HepG2 (cell line): ENCODE data around the gene RPTOR. TPM values are rescaled to one million over a fixed set of nuclear protein-coding genes. Genes with fewer than 3 reads are reported as not detected.

Experiments
- AHR ChIP-seq: IDR thresholded peaks from 2 replicates; pipeline ENCODE4 v1.6.1; 2018; ENCODE audit warnings: missing genetic modification reagents, missing compliant biosample characterization
- ARNT2 ChIP-seq: sonication (generic); formaldehyde crosslinking; IDR thresholded peaks from 2 replicates; pipeline ENCODE4 v1.8.0; 2022; ENCODE audit warnings: mild to moderate bottlenecking, low read depth, missing genetic modification reagents, moderate library complexity
- ATF2 ChIP-seq: sonication (generic); formaldehyde crosslinking; IDR thresholded peaks from 2 replicates; pipeline ENCODE4 v1.4.0; 2020; ENCODE audit warnings: missing genetic modification reagents
- BCL6 ChIP-seq: IDR thresholded peaks from 2 replicates; pipeline ENCODE4 v1.6.1; 2016; ENCODE audit warnings: missing genetic modification reagents, missing compliant biosample characterization
- CBX5 ChIP-seq: sonication (generic); formaldehyde crosslinking; IDR thresholded peaks from 2 replicates; pipeline ENCODE4 v1.4.0; 2020; ENCODE audit warnings: missing genetic modification reagents, borderline replicate concordance
- CC2D1A ChIP-seq: sonication (generic); formaldehyde crosslinking; IDR thresholded peaks from 2 replicates; pipeline ENCODE4 v1.8.1; 2023; ENCODE audit warnings: mild to moderate bottlenecking, missing genetic modification reagents
- CCDC6 ChIP-seq: sonication (generic); formaldehyde crosslinking; IDR thresholded peaks from 2 replicates; pipeline ENCODE4 v1.8.1; 2022; ENCODE audit warnings: mild to moderate bottlenecking, missing genetic modification reagents, moderate library complexity
- DBP ChIP-seq: sonication (generic); formaldehyde crosslinking; IDR thresholded peaks from 2 replicates; pipeline ENCODE4 v1.4.0; 2020; ENCODE audit warnings: missing genetic modification reagents; ENCODE audit errors: not compliant biosample characterization
- ERF ChIP-seq: IDR thresholded peaks from 2 replicates; pipeline ENCODE4 v1.6.1; 2018; ENCODE audit warnings: missing biosample characterization, missing genetic modification reagents
- FOXM1 ChIP-seq: sonication (generic); formaldehyde crosslinking; IDR thresholded peaks from 2 replicates; pipeline ENCODE4 v1.5.0; 2020; ENCODE audit warnings: missing genetic modification reagents
- HNF4G ChIP-seq, 2 experiments: sonication (generic) in 1 of 2; formaldehyde crosslinking in 1 of 2; IDR thresholded peaks; 2 replicates each; pipeline versions ENCODE4 v1.4.0 to v1.6.1; 2011 to 2020; ENCODE audit warnings: borderline replicate concordance in 2 of 2, low read depth in 2 of 2, mild to moderate bottlenecking in 2 of 2, low read length in 1 of 2, missing genetic modification reagents in 1 of 2, moderate library complexity in 1 of 2
- LRRFIP1 ChIP-seq: sonication (generic); formaldehyde crosslinking; conservative IDR thresholded peaks from 2 replicates; pipeline ENCODE4 v1.4.0; 2020; ENCODE audit warnings: missing genetic modification reagents
- NFYB ChIP-seq: sonication (generic); formaldehyde crosslinking; IDR thresholded peaks from 2 replicates; pipeline ENCODE4 v1.4.0; 2020; ENCODE audit warnings: missing genetic modification reagents
- NKX3-1 ChIP-seq: sonication (generic); formaldehyde crosslinking; IDR thresholded peaks from 2 replicates; pipeline ENCODE4 v1.5.0; 2020; ENCODE audit warnings: missing genetic modification reagents
- RFX5 ChIP-seq: IDR thresholded peaks from 2 replicates; pipeline ENCODE4 v1.6.1; 2011; ENCODE audit warnings: low read depth, low read length, improper control_type of control experiment
- SP4 ChIP-seq: sonication (generic); formaldehyde crosslinking; IDR thresholded peaks from 2 replicates; pipeline ENCODE4 v1.8.1; 2023; ENCODE audit warnings: mild to moderate bottlenecking, missing genetic modification reagents
- THAP11 ChIP-seq: IDR thresholded peaks from 2 replicates; pipeline ENCODE4 v1.6.1; 2016; ENCODE audit warnings: missing biosample characterization, missing genetic modification reagents
- YEATS2 ChIP-seq: sonication (generic); formaldehyde crosslinking; IDR thresholded peaks from 2 replicates; pipeline ENCODE4 v1.4.0; 2020; ENCODE audit warnings: missing genetic modification reagents, borderline replicate concordance
- ZBTB25 ChIP-seq: IDR thresholded peaks from 2 replicates; pipeline ENCODE4 v1.6.1; 2018; ENCODE audit warnings: missing genetic modification reagents
- ZMYM4 ChIP-seq: sonication (generic); formaldehyde crosslinking; IDR thresholded peaks from 2 replicates; pipeline ENCODE4 v1.8.1; 2023; ENCODE audit warnings: mild to moderate bottlenecking, missing genetic modification reagents
- ZNF30 ChIP-seq: sonication (generic); formaldehyde crosslinking; IDR thresholded peaks from 2 replicates; pipeline ENCODE4 v1.5.0; 2020; ENCODE audit warnings: mild to moderate bottlenecking, missing genetic modification reagents
- ZNF331 ChIP-seq: sonication (generic); formaldehyde crosslinking; IDR thresholded peaks from 2 replicates; pipeline ENCODE4 v1.4.0; 2020; ENCODE audit warnings: missing genetic modification reagents
- ZNF451 ChIP-seq: sonication (generic); formaldehyde crosslinking; IDR thresholded peaks from 2 replicates; pipeline ENCODE4 v1.5.0; 2020; ENCODE audit warnings: mild to moderate bottlenecking, missing genetic modification reagents
- ZNF572 ChIP-seq: sonication (generic); formaldehyde crosslinking; IDR thresholded peaks from 2 replicates; pipeline ENCODE4 v1.5.1; 2020; ENCODE audit warnings: mild to moderate bottlenecking, missing genetic modification reagents
- ZNF614 ChIP-seq: IDR thresholded peaks from 2 replicates; pipeline ENCODE4 v1.6.1; 2018; ENCODE audit warnings: missing biosample characterization, missing genetic modification reagents, inconsistent platforms, borderline replicate concordance
- ZNF768 ChIP-seq: sonication (generic); formaldehyde crosslinking; IDR thresholded peaks from 2 replicates; pipeline ENCODE4 v1.4.0; 2020; ENCODE audit warnings: missing genetic modification reagents
- ZNF780A ChIP-seq: sonication (generic); formaldehyde crosslinking; IDR thresholded peaks from 2 replicates; pipeline ENCODE4 v1.8.0; 2022; ENCODE audit warnings: mild to moderate bottlenecking, missing genetic modification reagents, moderate library complexity
- ZNF792 ChIP-seq: IDR thresholded peaks from 2 replicates; pipeline ENCODE4 v1.6.1; 2016
- polyA plus RNA-seq, 8 experiments: library from polyadenylated mRNA; depleted of rRNA in 3 of 8; stranded (reverse) in 7 of 8; unstranded in 1 of 8; fragments of >200 nt; fragmentation: Illumina TruSeq in 4 of 8; extraction: Trizol in 4 of 8; gene quantifications; 2 replicates each; pipeline versions ENCODE4 v1.2.1 to v1.2.3, GENCODE V29; 2011 to 2016; ENCODE audit warnings: low read depth in 4 of 8, missing spikeins in 1 of 8, mixed read lengths in 1 of 8; ENCODE audit not compliant: insufficient read depth in 1 of 8
- total RNA-seq, 5 experiments: library from RNA; depleted of rRNA; stranded (reverse); fragments of >200 nt; fragmentation: Illumina TruSeq; extraction: Trizol; gene quantifications; 2 replicates each; pipeline ENCODE4 v1.2.3, GENCODE V29; 2016; ENCODE audit warnings: low read depth in 1 of 5

The RPTOR gene
- total and polyA plus RNA-seq, 2 of the 13 experiments (the other 11 are each of a cell fraction or from before 2014, with no cell fraction given) = 6.6 to 25.3 TPM

- TF ChIP-seq RFX5 (0 out of 2 replicates have a peak, but pooled peaks have one; percentile 6), ARNT2 (CRISPR knock-in tag) (no peak), ZNF614 (CRISPR knock-in tag) (no peak), ZNF572 (CRISPR knock-in tag) (no peak), FOXM1 (CRISPR knock-in tag) (no peak), ZMYM4 (CRISPR knock-in tag) (no peak), ZNF451 (peak; percentile 80), ZBTB25 (CRISPR knock-in tag) (no peak), NFYB (CRISPR knock-in tag) (no peak), NKX3-1 (no peak), AHR (CRISPR knock-in tag) (no peak), ZNF792 (CRISPR knock-in tag) (no peak), CCDC6 (CRISPR knock-in tag) (peak; percentile 65; the same call in 1 of the 2 replicates), ZNF30 (no peak), ZNF780A (CRISPR knock-in tag) (no peak), CC2D1A (no peak), DBP (CRISPR knock-in tag) (no peak), ERF (CRISPR knock-in tag) (no peak), HNF4G (IDR thresholded peaks at IDR 0.05; ENCODE audit: borderline replicate concordance, low read depth, low read length) (peak; percentile 39; the same call in 1 of the 2 replicates), HNF4G (CRISPR knock-in tag; IDR thresholded peaks at IDR 0.05; ENCODE audit: borderline replicate concordance, low read depth) (no peak), BCL6 (CRISPR knock-in tag) (0 out of 2 replicates have a peak, but pooled peaks have one; percentile 4), ATF2 (CRISPR knock-in tag) (no peak; the same call in 1 of the 2 replicates), ZNF331 (CRISPR knock-in tag) (peak; percentile 39; the same call in 1 of the 2 replicates), THAP11 (peak; percentile 90), ZNF768 (CRISPR knock-in tag) (peak; percentile 14; the same call in 1 of the 2 replicates), SP4 (CRISPR knock-in tag) (peak; percentile 60; the same call in 1 of the 2 replicates), YEATS2 (CRISPR knock-in tag) (peak; percentile 73), LRRFIP1 (CRISPR knock-in tag) (no peak), CBX5 (CRISPR knock-in tag) (0 out of 2 replicates have a peak, but pooled peaks have one; percentile 23)
Measured at GRCh38 chr17:80991645-80992076, 447.0 kb downstream of the RPTOR start, which contains the start of gene CHMP6 (continued).
